ENCODE measurements around the gene TSPEAR. TPM values are rescaled to one million over a fixed set of nuclear protein-coding genes. Genes with fewer than 3 reads are reported as not detected.

TSPEAR gene
- total and polyA plus RNA-seq, 2 donors (not counting 1 experiment from before 2014, with no cell fraction given): not detected

- Histone ChIP-seq H3K27ac (ENCODE audit: low read length in 2 of 2) (no peak overlapping the region), H4K20me1 (ENCODE audit: control insufficient read depth, insufficient read depth, low read length, poor library complexity, severe bottlenecking) (no peaks in the 10 kb centered on the region), H3K9me3 (ENCODE audit: control extremely low read depth in 1 of 3, control insufficient read depth in 2 of 3, insufficient read depth in 1 of 3, low read length in 2 of 3) (peaks cover 0 to 3% (median 0%) of the 10 kb centered on the region in 3 donors), H3K36me3 (replicated peaks in 1 of 2; ENCODE audit: control extremely low read depth in 1 of 2, control insufficient read depth in 1 of 2, extremely low read depth in 1 of 2, insufficient read depth in 2 of 2, low read length in 1 of 2) (no peaks in the 10 kb centered on the region), H3K9ac (ENCODE audit: low read length) (no peak overlapping the region), H3K4me2 (replicated peaks; ENCODE audit: low read depth, low read length, poor library complexity, severe bottlenecking) (no peak overlapping the region), H3K27me3 (replicated peaks in 1 of 4; ENCODE audit: control extremely low read depth in 1 of 4, control insufficient read depth in 3 of 4, insufficient read depth in 4 of 4, low read length in 3 of 4) (peaks cover 0 to 9% (median 4%) of the 10 kb centered on the region in 4 experiments), H3K79me2 (ENCODE audit: control insufficient read depth, insufficient read depth, low read length) (no peaks in the 10 kb centered on the region), H3K4me3 (ENCODE audit: control extremely low read depth in 1 of 5, extremely low read depth in 1 of 5, insufficient read depth in 1 of 5, low read depth in 2 of 5, low read length in 4 of 5) (no peak overlapping the region), H3K4me1 (ENCODE audit: control insufficient read depth in 2 of 2, insufficient read depth in 2 of 2, low read length in 2 of 2) (peaks cover 14 to 23% of the 10 kb centered on the region in 2 donors), H2AFZ (ENCODE audit: insufficient read depth, low read depth, low read length, poor library complexity, severe bottlenecking) (no peak overlapping the region)
- Mint-ChIP-seq H3K27ac (no peak overlapping the region), H3K27me3 (peaks cover 10% of the 10 kb centered on the region), H3K4me3 (no peak overlapping the region), H3K4me1 (peaks cover 11% of the 10 kb centered on the region), H3K9me3 (ENCODE audit: insufficient read depth) (no peaks in the 10 kb centered on the region)
- DNase-seq: no peak
- no peak for ATAC-seq (ENCODE audit: low read depth)
- ChIA-PET CTCF (interaction anchor here (1.2 kb wide), 1 partner anchor 287 kb away, joined by 4 read pairs; no protein-coding TSS in a partner anchor), POLR2A (no interaction called here)
- WGBS (ENCODE audit: insufficient coverage): 91% methylated on average over 44 of the region's 44 CpGs
- intact Hi-C loops (cut with micrococcal nuclease): no loop called here
- TF ChIP-seq, protein P1, sequence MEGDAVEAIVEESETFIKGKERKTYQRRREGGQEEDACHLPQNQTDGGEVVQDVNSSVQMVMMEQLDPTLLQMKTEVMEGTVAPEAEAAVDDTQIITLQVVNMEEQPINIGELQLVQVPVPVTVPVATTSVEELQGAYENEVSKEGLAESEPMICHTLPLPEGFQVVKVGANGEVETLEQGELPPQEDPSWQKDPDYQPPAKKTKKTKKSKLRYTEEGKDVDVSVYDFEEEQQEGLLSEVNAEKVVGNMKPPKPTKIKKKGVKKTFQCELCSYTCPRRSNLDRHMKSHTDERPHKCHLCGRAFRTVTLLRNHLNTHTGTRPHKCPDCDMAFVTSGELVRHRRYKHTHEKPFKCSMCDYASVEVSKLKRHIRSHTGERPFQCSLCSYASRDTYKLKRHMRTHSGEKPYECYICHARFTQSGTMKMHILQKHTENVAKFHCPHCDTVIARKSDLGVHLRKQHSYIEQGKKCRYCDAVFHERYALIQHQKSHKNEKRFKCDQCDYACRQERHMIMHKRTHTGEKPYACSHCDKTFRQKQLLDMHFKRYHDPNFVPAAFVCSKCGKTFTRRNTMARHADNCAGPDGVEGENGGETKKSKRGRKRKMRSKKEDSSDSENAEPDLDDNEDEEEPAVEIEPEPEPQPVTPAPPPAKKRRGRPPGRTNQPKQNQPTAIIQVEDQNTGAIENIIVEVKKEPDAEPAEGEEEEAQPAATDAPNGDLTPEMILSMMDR (IDR thresholded peaks at IDR 0.05): no peak
- TF ChIP-seq EZH2 (IDR thresholded peaks at IDR 0.05; ENCODE audit: borderline replicate concordance, insufficient read depth, low read depth, low read length, poor library complexity, severe bottlenecking): no peak
Measured at GRCh38 chr21:44506279-44507255, 204.8 kb downstream of the TSPEAR start.

Data from B cell (primary cell).